ENCODE data around the gene MAPK8.

Gene MAPK8

GRCh38 chr10:48455055-48455391 lies 148.5 kb downstream of the MAPK8 start:
- no peak for TF ChIP-seq ZNF530 (tag by site-specific recombination; IDR thresholded peaks at IDR 0.05; ENCODE audit: low read depth)
- TF ChIP-seq ZNF423 (tag by site-specific recombination; IDR thresholded peaks at IDR 0.05) = no peak
- no peak for TF ChIP-seq ZNF768 (tag by site-specific recombination; IDR thresholded peaks at IDR 0.05)
- TF ChIP-seq ZNF521 (tag by site-specific recombination; IDR thresholded peaks at IDR 0.05) = no peak
- no peak for TF ChIP-seq ZNF37A (tag by site-specific recombination; IDR thresholded peaks at IDR 0.05)
- TF ChIP-seq ZNF19 (tag by site-specific recombination; IDR thresholded peaks at IDR 0.05; ENCODE audit: low read depth) = no peak
- TF ChIP-seq ZNF132 (tag by site-specific recombination; IDR thresholded peaks at IDR 0.05; ENCODE audit: borderline replicate concordance) = no peak
- TF ChIP-seq KLF10 (tag by site-specific recombination; IDR thresholded peaks at IDR 0.05) = no peak
- TF ChIP-seq YY1 (tag by site-specific recombination; IDR thresholded peaks at IDR 0.05) = no peak
- no peak for TF ChIP-seq SALL2 (tag by site-specific recombination; IDR thresholded peaks at IDR 0.05; ENCODE audit: borderline replicate concordance)
- TF ChIP-seq ZNF677 (tag by site-specific recombination; IDR thresholded peaks at IDR 0.05) = no peak
- TF ChIP-seq, protein P1, sequence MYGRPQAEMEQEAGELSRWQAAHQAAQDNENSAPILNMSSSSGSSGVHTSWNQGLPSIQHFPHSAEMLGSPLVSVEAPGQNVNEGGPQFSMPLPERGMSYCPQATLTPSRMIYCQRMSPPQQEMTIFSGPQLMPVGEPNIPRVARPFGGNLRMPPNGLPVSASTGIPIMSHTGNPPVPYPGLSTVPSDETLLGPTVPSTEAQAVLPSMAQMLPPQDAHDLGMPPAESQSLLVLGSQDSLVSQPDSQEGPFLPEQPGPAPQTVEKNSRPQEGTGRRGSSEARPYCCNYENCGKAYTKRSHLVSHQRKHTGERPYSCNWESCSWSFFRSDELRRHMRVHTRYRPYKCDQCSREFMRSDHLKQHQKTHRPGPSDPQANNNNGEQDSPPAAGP (tag by site-specific recombination; IDR thresholded peaks at IDR 0.05) = no peak
- TF ChIP-seq, protein P2, sequence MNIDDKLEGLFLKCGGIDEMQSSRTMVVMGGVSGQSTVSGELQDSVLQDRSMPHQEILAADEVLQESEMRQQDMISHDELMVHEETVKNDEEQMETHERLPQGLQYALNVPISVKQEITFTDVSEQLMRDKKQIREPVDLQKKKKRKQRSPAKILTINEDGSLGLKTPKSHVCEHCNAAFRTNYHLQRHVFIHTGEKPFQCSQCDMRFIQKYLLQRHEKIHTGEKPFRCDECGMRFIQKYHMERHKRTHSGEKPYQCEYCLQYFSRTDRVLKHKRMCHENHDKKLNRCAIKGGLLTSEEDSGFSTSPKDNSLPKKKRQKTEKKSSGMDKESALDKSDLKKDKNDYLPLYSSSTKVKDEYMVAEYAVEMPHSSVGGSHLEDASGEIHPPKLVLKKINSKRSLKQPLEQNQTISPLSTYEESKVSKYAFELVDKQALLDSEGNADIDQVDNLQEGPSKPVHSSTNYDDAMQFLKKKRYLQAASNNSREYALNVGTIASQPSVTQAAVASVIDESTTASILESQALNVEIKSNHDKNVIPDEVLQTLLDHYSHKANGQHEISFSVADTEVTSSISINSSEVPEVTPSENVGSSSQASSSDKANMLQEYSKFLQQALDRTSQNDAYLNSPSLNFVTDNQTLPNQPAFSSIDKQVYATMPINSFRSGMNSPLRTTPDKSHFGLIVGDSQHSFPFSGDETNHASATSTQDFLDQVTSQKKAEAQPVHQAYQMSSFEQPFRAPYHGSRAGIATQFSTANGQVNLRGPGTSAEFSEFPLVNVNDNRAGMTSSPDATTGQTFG (tag by site-specific recombination; IDR thresholded peaks at IDR 0.05; ENCODE audit: borderline replicate concordance) = no peak
- peaks cover 2% of the 10 kb centered on the region; the same call in 1 of the 2 replicates for H3K4me1 ChIP-seq (ENCODE audit: control insufficient read depth, insufficient read depth, low read length)
- no peak overlapping the region for H3K4me3 ChIP-seq (ENCODE audit: low read depth, low read length)
- H3K9me3 ChIP-seq (ENCODE audit: control insufficient read depth, insufficient read depth, low read depth, low read length) = no peaks in the 10 kb centered on the region
- POLR2A ChIA-PET = interaction anchor here (0.6 kb wide), 1 partner anchor 133 kb away, joined by 3 read pairs; no protein-coding TSS in a partner anchor
- H3K27ac ChIP-seq (ENCODE audit: extremely low read depth, low read depth, low read length) = no peak overlapping the region
- H3K36me3 ChIP-seq (ENCODE audit: control insufficient read depth in 2 of 2, insufficient read depth in 1 of 2, low read length in 2 of 2) = peaks cover 0 to 14% of the 10 kb centered on the region in 2 experiments; a peak in 1 of 3 replicates
- CTCF ChIA-PET = interaction anchor here (0.5 kb wide), 1 partner anchor 164 kb away, joined by 3 read pairs; no protein-coding TSS in a partner anchor

DNA sequence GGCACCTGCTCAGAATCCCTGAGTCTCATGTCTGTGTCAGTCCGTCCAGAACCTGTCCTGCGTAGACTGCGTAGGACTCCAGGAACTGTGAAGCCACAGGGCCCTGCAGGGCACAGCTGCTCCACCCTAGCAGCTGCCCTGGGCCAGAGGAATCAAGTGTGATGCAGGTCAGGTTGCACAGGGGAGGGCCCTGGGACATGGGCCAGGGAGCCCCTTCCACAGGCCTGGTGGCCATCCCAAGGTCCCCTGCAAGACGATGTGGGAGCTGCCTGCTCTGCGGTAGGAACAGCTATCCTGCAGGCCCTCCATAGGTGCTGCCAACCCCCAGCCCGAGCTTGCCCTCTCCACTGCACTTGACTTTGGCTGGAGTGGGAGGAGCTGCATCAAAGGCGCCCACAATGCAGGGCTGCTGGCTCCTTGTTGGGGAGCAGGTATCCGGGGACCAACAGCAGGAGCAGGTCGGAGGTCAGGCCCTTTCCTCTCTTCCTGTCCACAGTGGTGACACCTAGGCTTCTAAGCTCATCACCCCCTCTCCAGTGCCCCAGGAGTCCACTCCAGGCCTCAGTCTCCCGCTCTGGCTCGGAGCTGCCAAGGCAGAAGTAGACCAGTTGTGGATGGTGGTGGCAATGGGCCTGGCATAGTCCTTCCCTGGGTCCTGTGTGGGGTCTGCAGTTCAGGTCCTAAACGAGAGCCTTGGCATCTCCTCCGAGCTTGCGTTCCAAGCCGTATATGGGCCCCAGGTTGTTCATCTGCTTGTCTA lies 149.1 kb downstream of the MAPK8 start:
- TF ChIP-seq ZNF214 (tag by site-specific recombination; IDR thresholded peaks at IDR 0.05; ENCODE audit: borderline replicate concordance) (no peak), ZNF639 (tag by site-specific recombination; IDR thresholded peaks at IDR 0.05) (no peak), ZNF416 (tag by site-specific recombination; IDR thresholded peaks at IDR 0.05) (no peak), ZNF24 (tag by site-specific recombination; IDR thresholded peaks at IDR 0.05) (no peak)
- TF ChIP-seq, protein P3, sequence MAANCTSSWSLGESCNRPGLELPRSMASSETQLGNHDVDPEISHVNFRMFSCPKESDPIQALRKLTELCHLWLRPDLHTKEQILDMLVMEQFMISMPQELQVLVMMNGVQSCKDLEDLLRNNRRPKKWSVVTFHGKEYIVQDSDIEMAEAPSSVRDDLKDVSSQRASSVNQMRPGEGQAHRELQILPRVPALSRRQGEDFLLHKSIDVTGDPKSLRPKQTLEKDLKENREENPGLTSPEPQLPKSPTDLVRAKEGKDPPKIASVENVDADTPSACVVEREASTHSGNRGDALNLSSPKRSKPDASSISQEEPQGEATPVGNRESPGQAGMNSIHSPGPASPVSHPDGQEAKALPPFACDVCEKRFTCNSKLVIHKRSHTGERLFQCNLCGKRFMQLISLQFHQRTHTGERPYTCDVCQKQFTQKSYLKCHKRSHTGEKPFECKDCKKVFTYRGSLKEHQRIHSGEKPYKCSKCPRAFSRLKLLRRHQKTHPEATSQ (tag by site-specific recombination; IDR thresholded peaks at IDR 0.05) = no peak
- TF ChIP-seq, protein P4, sequence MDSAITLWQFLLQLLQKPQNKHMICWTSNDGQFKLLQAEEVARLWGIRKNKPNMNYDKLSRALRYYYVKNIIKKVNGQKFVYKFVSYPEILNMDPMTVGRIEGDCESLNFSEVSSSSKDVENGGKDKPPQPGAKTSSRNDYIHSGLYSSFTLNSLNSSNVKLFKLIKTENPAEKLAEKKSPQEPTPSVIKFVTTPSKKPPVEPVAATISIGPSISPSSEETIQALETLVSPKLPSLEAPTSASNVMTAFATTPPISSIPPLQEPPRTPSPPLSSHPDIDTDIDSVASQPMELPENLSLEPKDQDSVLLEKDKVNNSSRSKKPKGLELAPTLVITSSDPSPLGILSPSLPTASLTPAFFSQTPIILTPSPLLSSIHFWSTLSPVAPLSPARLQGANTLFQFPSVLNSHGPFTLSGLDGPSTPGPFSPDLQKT (IDR thresholded peaks at IDR 0.05; ENCODE audit: borderline replicate concordance, low read depth, low read length) = no peak
- POLR2A ChIA-PET = interaction anchor here (0.6 kb wide), 1 partner anchor 134 kb away, joined by 3 read pairs; no protein-coding TSS in a partner anchor
- Histone ChIP-seq H3K4me3 (ENCODE audit: low read depth, low read length) (no peak overlapping the region), H3K27ac (ENCODE audit: extremely low read depth, low read depth, low read length) (no peak overlapping the region), H3K36me3 (ENCODE audit: control insufficient read depth in 2 of 2, insufficient read depth in 1 of 2, low read length in 2 of 2) (peaks cover 0 to 11% of the 10 kb centered on the region in 2 experiments; a peak in 1 of 3 replicates), H3K4me1 (ENCODE audit: control insufficient read depth, insufficient read depth, low read length) (peaks cover 2% of the 10 kb centered on the region; the same call in 1 of the 2 replicates), H3K9me3 (ENCODE audit: control insufficient read depth, insufficient read depth, low read depth, low read length) (no peaks in the 10 kb centered on the region)
- CTCF ChIA-PET = interaction anchor here (0.5 kb wide), 1 partner anchor 164 kb away, joined by 3 read pairs; no protein-coding TSS in a partner anchor

Measured in HEK293 (cell line).